ENCODE results near the gene STRADB. TPM values are rescaled to one million over a fixed set of nuclear protein-coding genes. Genes with fewer than 3 reads are reported as not detected.
A peak's percentile ranks its signal among the peaks of the same experiment; 100 is the strongest.

STRADB gene
- total and polyA plus RNA-seq, 2 experiments from 2014 or later: 35.9 to 37.1 TPM

DNA sequence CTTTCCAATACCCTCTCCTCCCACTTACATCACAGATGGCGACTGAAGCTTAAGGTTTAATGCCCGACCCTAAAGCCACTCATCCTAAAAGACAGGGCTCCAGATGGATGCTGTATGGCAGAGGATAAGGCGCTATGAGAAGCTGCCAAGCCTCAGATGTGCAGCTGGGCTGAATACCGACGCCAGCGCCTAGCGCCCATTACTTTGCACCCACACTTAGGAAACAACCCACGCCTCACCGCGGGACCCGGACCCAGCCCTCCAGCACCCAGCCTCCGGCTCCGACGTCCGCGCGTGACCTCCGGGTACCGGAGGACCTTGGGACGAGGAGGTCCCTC, 617 bp upstream of the STRADB start:
- peaks cover 3% of the 10 kb centered on the region; the same call in 1 of the 3 replicates for H3K36me3 Mint-ChIP-seq (ENCODE audit: low read depth)
- no peaks in the 10 kb centered on the region for H3K27me3 ChIP-seq (ENCODE audit: insufficient read depth)
- H3K27me3 Mint-ChIP-seq (ENCODE audit: insufficient read depth, low read depth, poor library complexity): no peaks in the 10 kb centered on the region
- peaks cover 12% of the 10 kb centered on the region for H3K79me2 ChIP-seq (replicated peaks; ENCODE audit: insufficient read depth)
- ATAC-seq (peak; percentile 14), DNase-seq (ENCODE audit: low spot score) (peak; percentile 34)
- H3F3A ChIP-seq (replicated peaks; ENCODE audit: low read depth): no peaks in the 10 kb centered on the region; the same call in 1 of the 2 replicates
- H3K4me2 ChIP-seq: peak overlapping the region; percentile 89
- peak overlapping the region; percentile 92 for H3K4me3 ChIP-seq
- H3K27ac ChIP-seq (ENCODE audit: low read depth): peak overlapping the region; percentile 85
- no peaks in the 10 kb centered on the region for H3K9me2 ChIP-seq (ENCODE audit: insufficient read depth)
- no peak for TF ChIP-seq CREB1 (CRISPR knock-in tag; IDR thresholded peaks at IDR 0.05; ENCODE audit: low read depth)
- TF ChIP-seq POLR2AphosphoS5 (IDR thresholded peaks at IDR 0.05; ENCODE audit: low read depth): no peak
- no peak for TF ChIP-seq STAT1 (IDR thresholded peaks at IDR 0.05; ENCODE audit: unreplicated experiment)
- no peak for TF ChIP-seq EZH2 (IDR thresholded peaks at IDR 0.05; ENCODE audit: low read depth, unreplicated experiment)
- TF ChIP-seq, protein P1, sequence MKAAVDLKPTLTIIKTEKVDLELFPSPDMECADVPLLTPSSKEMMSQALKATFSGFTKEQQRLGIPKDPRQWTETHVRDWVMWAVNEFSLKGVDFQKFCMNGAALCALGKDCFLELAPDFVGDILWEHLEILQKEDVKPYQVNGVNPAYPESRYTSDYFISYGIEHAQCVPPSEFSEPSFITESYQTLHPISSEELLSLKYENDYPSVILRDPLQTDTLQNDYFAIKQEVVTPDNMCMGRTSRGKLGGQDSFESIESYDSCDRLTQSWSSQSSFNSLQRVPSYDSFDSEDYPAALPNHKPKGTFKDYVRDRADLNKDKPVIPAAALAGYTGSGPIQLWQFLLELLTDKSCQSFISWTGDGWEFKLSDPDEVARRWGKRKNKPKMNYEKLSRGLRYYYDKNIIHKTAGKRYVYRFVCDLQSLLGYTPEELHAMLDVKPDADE (IDR thresholded peaks at IDR 0.05): no peak
- TF ChIP-seq EZH2phosphoT487 (IDR thresholded peaks at IDR 0.05; ENCODE audit: unreplicated experiment): no peak
- no peak for TF ChIP-seq JUNB (IDR thresholded peaks at IDR 0.05; ENCODE audit: unreplicated experiment)
- TF ChIP-seq, protein P2, sequence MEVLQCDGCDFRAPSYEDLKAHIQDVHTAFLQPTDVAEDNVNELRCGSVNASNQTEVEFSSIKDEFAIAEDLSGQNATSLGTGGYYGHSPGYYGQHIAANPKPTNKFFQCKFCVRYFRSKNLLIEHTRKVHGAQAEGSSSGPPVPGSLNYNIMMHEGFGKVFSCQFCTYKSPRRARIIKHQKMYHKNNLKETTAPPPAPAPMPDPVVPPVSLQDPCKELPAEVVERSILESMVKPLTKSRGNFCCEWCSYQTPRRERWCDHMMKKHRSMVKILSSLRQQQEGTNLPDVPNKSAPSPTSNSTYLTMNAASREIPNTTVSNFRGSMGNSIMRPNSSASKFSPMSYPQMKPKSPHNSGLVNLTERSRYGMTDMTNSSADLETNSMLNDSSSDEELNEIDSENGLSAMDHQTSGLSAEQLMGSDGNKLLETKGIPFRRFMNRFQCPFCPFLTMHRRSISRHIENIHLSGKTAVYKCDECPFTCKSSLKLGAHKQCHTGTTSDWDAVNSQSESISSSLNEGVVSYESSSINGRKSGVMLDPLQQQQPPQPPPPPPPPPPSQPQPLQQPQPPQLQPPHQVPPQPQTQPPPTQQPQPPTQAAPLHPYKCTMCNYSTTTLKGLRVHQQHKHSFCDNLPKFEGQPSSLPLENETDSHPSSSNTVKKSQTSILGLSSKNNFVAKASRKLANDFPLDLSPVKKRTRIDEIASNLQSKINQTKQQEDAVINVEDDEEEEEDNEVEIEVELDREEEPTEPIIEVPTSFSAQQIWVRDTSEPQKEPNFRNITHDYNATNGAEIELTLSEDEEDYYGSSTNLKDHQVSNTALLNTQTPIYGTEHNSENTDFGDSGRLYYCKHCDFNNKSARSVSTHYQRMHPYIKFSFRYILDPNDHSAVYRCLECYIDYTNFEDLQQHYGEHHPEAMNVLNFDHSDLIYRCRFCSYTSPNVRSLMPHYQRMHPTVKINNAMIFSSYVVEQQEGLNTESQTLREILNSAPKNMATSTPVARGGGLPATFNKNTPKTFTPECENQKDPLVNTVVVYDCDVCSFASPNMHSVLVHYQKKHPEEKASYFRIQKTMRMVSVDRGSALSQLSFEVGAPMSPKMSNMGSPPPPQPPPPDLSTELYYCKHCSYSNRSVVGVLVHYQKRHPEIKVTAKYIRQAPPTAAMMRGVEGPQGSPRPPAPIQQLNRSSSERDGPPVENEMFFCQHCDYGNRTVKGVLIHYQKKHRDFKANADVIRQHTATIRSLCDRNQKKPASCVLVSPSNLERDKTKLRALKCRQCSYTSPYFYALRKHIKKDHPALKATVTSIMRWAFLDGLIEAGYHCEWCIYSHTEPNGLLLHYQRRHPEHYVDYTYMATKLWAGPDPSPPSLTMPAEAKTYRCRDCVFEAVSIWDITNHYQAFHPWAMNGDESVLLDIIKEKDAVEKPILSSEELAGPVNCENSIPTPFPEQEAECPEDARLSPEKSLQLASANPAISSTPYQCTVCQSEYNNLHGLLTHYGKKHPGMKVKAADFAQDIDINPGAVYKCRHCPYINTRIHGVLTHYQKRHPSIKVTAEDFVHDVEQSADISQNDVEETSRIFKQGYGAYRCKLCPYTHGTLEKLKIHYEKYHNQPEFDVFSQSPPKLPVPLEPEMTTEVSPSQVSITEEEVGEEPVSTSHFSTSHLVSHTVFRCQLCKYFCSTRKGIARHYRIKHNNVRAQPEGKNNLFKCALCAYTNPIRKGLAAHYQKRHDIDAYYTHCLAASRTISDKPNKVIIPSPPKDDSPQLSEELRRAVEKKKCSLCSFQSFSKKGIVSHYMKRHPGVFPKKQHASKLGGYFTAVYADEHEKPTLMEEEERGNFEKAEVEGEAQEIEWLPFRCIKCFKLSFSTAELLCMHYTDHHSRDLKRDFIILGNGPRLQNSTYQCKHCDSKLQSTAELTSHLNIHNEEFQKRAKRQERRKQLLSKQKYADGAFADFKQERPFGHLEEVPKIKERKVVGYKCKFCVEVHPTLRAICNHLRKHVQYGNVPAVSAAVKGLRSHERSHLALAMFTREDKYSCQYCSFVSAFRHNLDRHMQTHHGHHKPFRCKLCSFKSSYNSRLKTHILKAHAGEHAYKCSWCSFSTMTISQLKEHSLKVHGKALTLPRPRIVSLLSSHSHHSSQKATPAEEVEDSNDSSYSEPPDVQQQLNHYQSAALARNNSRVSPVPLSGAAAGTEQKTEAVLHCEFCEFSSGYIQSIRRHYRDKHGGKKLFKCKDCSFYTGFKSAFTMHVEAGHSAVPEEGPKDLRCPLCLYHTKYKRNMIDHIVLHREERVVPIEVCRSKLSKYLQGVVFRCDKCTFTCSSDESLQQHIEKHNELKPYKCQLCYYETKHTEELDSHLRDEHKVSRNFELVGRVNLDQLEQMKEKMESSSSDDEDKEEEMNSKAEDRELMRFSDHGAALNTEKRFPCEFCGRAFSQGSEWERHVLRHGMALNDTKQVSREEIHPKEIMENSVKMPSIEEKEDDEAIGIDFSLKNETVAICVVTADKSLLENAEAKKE (CRISPR knock-in tag; IDR thresholded peaks at IDR 0.05): no peak
- no peak for TF ChIP-seq NANOG (IDR thresholded peaks at IDR 0.05; ENCODE audit: borderline replicate concordance)
- TF ChIP-seq ZNF114 (CRISPR knock-in tag; IDR thresholded peaks at IDR 0.05): no peak
- TF ChIP-seq, protein P3, sequence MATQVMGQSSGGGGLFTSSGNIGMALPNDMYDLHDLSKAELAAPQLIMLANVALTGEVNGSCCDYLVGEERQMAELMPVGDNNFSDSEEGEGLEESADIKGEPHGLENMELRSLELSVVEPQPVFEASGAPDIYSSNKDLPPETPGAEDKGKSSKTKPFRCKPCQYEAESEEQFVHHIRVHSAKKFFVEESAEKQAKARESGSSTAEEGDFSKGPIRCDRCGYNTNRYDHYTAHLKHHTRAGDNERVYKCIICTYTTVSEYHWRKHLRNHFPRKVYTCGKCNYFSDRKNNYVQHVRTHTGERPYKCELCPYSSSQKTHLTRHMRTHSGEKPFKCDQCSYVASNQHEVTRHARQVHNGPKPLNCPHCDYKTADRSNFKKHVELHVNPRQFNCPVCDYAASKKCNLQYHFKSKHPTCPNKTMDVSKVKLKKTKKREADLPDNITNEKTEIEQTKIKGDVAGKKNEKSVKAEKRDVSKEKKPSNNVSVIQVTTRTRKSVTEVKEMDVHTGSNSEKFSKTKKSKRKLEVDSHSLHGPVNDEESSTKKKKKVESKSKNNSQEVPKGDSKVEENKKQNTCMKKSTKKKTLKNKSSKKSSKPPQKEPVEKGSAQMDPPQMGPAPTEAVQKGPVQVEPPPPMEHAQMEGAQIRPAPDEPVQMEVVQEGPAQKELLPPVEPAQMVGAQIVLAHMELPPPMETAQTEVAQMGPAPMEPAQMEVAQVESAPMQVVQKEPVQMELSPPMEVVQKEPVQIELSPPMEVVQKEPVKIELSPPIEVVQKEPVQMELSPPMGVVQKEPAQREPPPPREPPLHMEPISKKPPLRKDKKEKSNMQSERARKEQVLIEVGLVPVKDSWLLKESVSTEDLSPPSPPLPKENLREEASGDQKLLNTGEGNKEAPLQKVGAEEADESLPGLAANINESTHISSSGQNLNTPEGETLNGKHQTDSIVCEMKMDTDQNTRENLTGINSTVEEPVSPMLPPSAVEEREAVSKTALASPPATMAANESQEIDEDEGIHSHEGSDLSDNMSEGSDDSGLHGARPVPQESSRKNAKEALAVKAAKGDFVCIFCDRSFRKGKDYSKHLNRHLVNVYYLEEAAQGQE (IDR thresholded peaks at IDR 0.05; ENCODE audit: unreplicated experiment): no peak
- TF ChIP-seq, protein P4, sequence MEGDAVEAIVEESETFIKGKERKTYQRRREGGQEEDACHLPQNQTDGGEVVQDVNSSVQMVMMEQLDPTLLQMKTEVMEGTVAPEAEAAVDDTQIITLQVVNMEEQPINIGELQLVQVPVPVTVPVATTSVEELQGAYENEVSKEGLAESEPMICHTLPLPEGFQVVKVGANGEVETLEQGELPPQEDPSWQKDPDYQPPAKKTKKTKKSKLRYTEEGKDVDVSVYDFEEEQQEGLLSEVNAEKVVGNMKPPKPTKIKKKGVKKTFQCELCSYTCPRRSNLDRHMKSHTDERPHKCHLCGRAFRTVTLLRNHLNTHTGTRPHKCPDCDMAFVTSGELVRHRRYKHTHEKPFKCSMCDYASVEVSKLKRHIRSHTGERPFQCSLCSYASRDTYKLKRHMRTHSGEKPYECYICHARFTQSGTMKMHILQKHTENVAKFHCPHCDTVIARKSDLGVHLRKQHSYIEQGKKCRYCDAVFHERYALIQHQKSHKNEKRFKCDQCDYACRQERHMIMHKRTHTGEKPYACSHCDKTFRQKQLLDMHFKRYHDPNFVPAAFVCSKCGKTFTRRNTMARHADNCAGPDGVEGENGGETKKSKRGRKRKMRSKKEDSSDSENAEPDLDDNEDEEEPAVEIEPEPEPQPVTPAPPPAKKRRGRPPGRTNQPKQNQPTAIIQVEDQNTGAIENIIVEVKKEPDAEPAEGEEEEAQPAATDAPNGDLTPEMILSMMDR (conservative IDR thresholded peaks at IDR 0.05; ENCODE audit: low read depth in 2 of 2): no peak
- TF ChIP-seq ZNF331 (CRISPR knock-in tag; IDR thresholded peaks at IDR 0.05; ENCODE audit: low read depth): no peak
- H4K20me1 ChIP-seq (replicated peaks; ENCODE audit: insufficient read depth): no peaks in the 10 kb centered on the region
- H3K4me1 ChIP-seq (ENCODE audit: insufficient read depth): peaks cover 5% of the 10 kb centered on the region; the same call in 1 of the 2 replicates
- peaks cover 17% of the 10 kb centered on the region for H3K4me1 Mint-ChIP-seq
- H2AFZ ChIP-seq: peak overlapping the region; percentile 100
- no peaks in the 10 kb centered on the region for H3K9me3 Mint-ChIP-seq
- H3K27ac Mint-ChIP-seq: peak overlapping the region; percentile 96
- H3K36me3 ChIP-seq (ENCODE audit: insufficient read depth): no peaks in the 10 kb centered on the region
- peak overlapping the region; percentile 98 for H3K4me3 Mint-ChIP-seq
